PC-9 (cell line): ENCODE measurements around the gene SLC27A4. TPM values are rescaled to one million over a fixed set of nuclear protein-coding genes. Genes with fewer than 3 reads are reported as not detected.

Experiments used
- BruUV-seq: library from RNA; stranded (reverse); fragments of 400-500 nt; replicated peaks from 2 replicates; lab custom pipeline; 2021; lab: Mats Ljungman, UMichigan
- CTCF ChIA-PET: fragments of 300-600 bp; sonication (Branson Sonifier 250); formaldehyde crosslinking; loops from one replicate; lab custom pipeline; 2022; ENCODE audit warnings: antibody characterized with exemption; lab: Charles Lee
- POLR2A ChIA-PET: fragments of 300-600 bp; sonication (Branson Sonifier 250); formaldehyde crosslinking; loops from one replicate; lab custom pipeline; 2022; ENCODE audit warnings: antibody characterized with exemption; ENCODE audit not compliant: unreplicated experiment; lab: Charles Lee
- DNase-seq, 2 experiments: peaks; one replicate each; pipeline versions ENCODE4 v3.0.0 to v3.0.0-alpha.2; 2015 to 2022; ENCODE audit warnings: mixed read lengths in 1 of 2
- H2AFZ ChIP-seq: fragments of 200-600 bp; sonication (generic); 2 replicates; pipeline ENCODE4 v1.8.1; 2017; ENCODE audit warnings: antibody characterized with exemption
- H3F3A ChIP-seq: fragments of 200-600 bp; sonication (generic); 2 replicates; pipeline ENCODE4 v1.8.1; 2017; ENCODE audit warnings: antibody characterized with exemption, mild to moderate bottlenecking, low read depth; ENCODE audit not compliant: insufficient read depth
- H3K27ac ChIP-seq: fragments of 200-600 bp; sonication (generic); 2 replicates; pipeline ENCODE4 v1.6.1; 2016; ENCODE audit warnings: mixed run types
- H3K27me3 ChIP-seq: fragments of 200-600 bp; sonication (generic); 2 replicates; pipeline ENCODE4 v1.6.1; 2016; ENCODE audit warnings: low read depth, mixed run types; ENCODE audit not compliant: insufficient read depth
- H3K36me3 ChIP-seq: fragments of 200-600 bp; sonication (generic); 2 replicates; pipeline ENCODE4 v1.6.1; 2016; ENCODE audit warnings: low read depth, mixed run types
- H3K4me1 ChIP-seq: fragments of 200-600 bp; sonication (generic); replicated peaks from 2 replicates; pipeline ENCODE4 v1.6.1; 2016; ENCODE audit warnings: mixed run types; ENCODE audit not compliant: insufficient read depth
- H3K4me2 ChIP-seq: fragments of 200-600 bp; sonication (generic); 2 replicates; pipeline ENCODE4 v1.6.1; 2017; ENCODE audit warnings: mixed run types
- H3K4me3 ChIP-seq: fragments of 200-600 bp; sonication (generic); 2 replicates; pipeline ENCODE4 v1.6.1; 2016; ENCODE audit warnings: mixed run types
- H3K79me2 ChIP-seq: fragments of 200-600 bp; sonication (generic); 2 replicates; pipeline ENCODE4 v1.6.1; 2017; ENCODE audit warnings: low read depth, mixed run types
- H3K9me2 ChIP-seq: fragments of 200-600 bp; sonication (generic); 2 replicates; pipeline ENCODE4 v1.8.1; 2017; ENCODE audit warnings: mild to moderate bottlenecking; ENCODE audit not compliant: insufficient read depth
- H3K9me3 ChIP-seq: fragments of 200-600 bp; sonication (generic); 2 replicates; pipeline ENCODE4 v1.8.1; 2016; ENCODE audit warnings: low read depth; ENCODE audit not compliant: insufficient read depth
- H4K20me1 ChIP-seq: fragments of 200-600 bp; sonication (generic); 2 replicates; pipeline ENCODE4 v1.8.1; 2017; ENCODE audit not compliant: insufficient read depth
- CTCF ChIP-seq: fragments of 200-600 bp; sonication (generic); conservative IDR thresholded peaks from 2 replicates; pipeline ENCODE4 v1.6.1; 2017; ENCODE audit warnings: mixed run types, antibody characterized with exemption, mild to moderate bottlenecking, moderate library complexity
- EZH2 ChIP-seq: fragments of 200-600 bp; sonication (generic); IDR thresholded peaks from 2 replicates; pipeline ENCODE4 v1.8.0; 2017; ENCODE audit warnings: antibody characterized with exemption, low read depth
- intact Hi-C: fragments of 100-400 bp; cut with micrococcal nuclease; formaldehyde crosslinking; loops from one replicate; pipeline ENCODE4 v1.10.0; 2022; ENCODE audit not compliant: unreplicated experiment
- total RNA-seq: library from RNA; stranded (reverse); gene quantifications from 2 replicates; pipeline ENCODE4 v1.2.3, GENCODE V29; 2021

The SLC27A4 gene
- total RNA-seq, 1 experiment from 2014 or later = 30.4 TPM

GRCh38 chr9:128349772-128350171 is 9.4 kb downstream of the SLC27A4 start:
- Histone ChIP-seq H3K4me1 (no peaks in the 10 kb centered on the region), H3K4me3 (no peak overlapping the region), H3K27me3 (no peaks in the 10 kb centered on the region), H3K79me2 (no peaks in the 10 kb centered on the region), H3K9me2 (no peaks in the 10 kb centered on the region), H3K9me3 (no peaks in the 10 kb centered on the region), H3K4me2 (no peak overlapping the region), H3K27ac (no peak overlapping the region), H2AFZ (no peak overlapping the region), H3K36me3 (0 out of 2 replicates have a peak, but pooled peaks cover 7% of the 10 kb centered on the region), H3F3A (no peaks in the 10 kb centered on the region), H4K20me1 (no peaks in the 10 kb centered on the region)
- DNase-seq = no peak
- BruUV-seq = no TSS peak
- intact Hi-C loops = no loop called here
- TF ChIP-seq CTCF (no peak), EZH2 (no peak)
- POLR2A ChIA-PET = no interaction called here
- CTCF ChIA-PET = no interaction called here

GRCh38 chr9:128355451-128355850 is 15.1 kb downstream of the SLC27A4 start:
- ChIA-PET POLR2A (interaction anchor here (0.6 kb wide), 1 partner anchor 60 kb away, joined by 14 read pairs; no protein-coding TSS in a partner anchor), CTCF (interaction anchor here (0.6 to 0.7 kb wide), 2 partner anchors 156 to 259 kb away, joined by 4 to 6 read pairs; no protein-coding TSS in a partner anchor)
- Histone ChIP-seq H3K27ac (no peak overlapping the region), H3K36me3 (no peaks in the 10 kb centered on the region), H3F3A (no peaks in the 10 kb centered on the region; the same call in 1 of the 2 replicates), H3K27me3 (no peaks in the 10 kb centered on the region), H3K9me3 (no peaks in the 10 kb centered on the region), H4K20me1 (no peaks in the 10 kb centered on the region), H3K79me2 (no peaks in the 10 kb centered on the region), H3K9me2 (no peaks in the 10 kb centered on the region), H3K4me1 (no peaks in the 10 kb centered on the region), H3K4me3 (no peak overlapping the region), H2AFZ (no peak overlapping the region), H3K4me2 (no peak overlapping the region)
- no peak for DNase-seq
- TF ChIP-seq CTCF (no peak), EZH2 (no peak)
- BruUV-seq = no TSS peak
- intact Hi-C loops = no loop called here

- H3K9me2 ChIP-seq = no peaks in the 10 kb centered on the region
- H3K79me2 ChIP-seq = no peaks in the 10 kb centered on the region
- H3K27ac ChIP-seq = no peak overlapping the region
- H3K4me1 ChIP-seq = peaks cover 12% of the 10 kb centered on the region
- H3K4me2 ChIP-seq = no peak overlapping the region
- no peaks in the 10 kb centered on the region for H4K20me1 ChIP-seq
- intact Hi-C loops = no loop called here
- no peaks in the 10 kb centered on the region for H3K9me3 ChIP-seq
- POLR2A ChIA-PET = no interaction called here
- peaks cover 14% of the 10 kb centered on the region for H3F3A ChIP-seq
- H3K4me3 ChIP-seq = no peak overlapping the region
- TF ChIP-seq EZH2 (no peak), CTCF (no peak)
- H2AFZ ChIP-seq = no peak overlapping the region
- H3K36me3 ChIP-seq = no peaks in the 10 kb centered on the region
- no TSS peak for BruUV-seq
- no peak for DNase-seq
- no peaks in the 10 kb centered on the region for H3K27me3 ChIP-seq
- CTCF ChIA-PET = no interaction called here
Observed at GRCh38 chr9:128358090-128358489, 17.8 kb downstream of the SLC27A4 start.
